HG03108 (cell line): ENCODE data around the gene METTL21C.

Experiments
- ATAC-seq: cut with Tn5 transposase; IDR thresholded peaks from one replicate; pipeline ENCODE4 v1.9.1; 2021; ENCODE audit warnings: moderate library complexity; ENCODE audit not compliant: unreplicated experiment

METTL21C gene

GRCh38 chr13:102697929-102698648 is 3.2 kb upstream of the METTL21C start:
- ATAC-seq, result no peak

DNA sequence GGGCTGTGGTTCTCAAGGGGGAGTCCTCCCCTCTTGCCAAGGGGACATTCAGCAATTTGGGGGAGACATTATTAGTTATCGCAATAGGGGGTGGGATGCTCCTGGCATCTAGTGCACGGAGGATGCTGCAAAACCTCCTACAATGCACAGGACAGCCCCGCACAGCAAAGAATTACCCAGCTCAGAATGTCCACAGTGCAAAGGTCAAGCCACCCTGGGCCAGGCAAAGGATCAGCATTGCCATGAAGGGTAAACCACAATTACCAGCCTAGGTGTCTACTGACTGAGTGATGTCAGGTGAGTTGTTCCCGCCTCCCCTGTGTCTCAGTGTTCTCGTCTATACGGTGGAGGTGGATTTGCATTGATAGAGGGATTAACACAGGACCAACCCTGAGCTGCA is 2.4 kb upstream of the METTL21C start:
- no peak for ATAC-seq

DNA sequence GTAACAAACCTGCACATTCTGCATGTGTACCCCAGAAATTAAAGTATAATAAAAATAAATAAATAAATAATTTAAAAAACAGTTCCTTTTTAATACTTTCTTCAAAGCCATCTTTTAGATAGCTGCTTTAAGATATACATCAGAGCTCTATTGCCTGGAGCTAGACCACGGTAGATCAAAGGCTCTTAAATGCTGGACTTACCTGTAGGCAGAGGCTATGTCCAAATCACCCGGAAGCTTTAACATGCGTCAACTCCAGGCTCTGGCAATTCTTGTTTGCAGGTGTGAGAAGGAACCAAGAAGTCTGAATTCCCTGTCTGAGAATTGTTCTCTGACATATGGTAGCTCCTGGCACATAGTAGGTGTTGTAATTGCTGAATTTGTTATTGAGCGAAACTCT is 1.6 kb upstream of the METTL21C start:
- ATAC-seq, result no peak

- no peak for ATAC-seq
These were observed 1.1 kb downstream of the METTL21C start for GRCh38 chr13:102693776-102694175.

DNA sequence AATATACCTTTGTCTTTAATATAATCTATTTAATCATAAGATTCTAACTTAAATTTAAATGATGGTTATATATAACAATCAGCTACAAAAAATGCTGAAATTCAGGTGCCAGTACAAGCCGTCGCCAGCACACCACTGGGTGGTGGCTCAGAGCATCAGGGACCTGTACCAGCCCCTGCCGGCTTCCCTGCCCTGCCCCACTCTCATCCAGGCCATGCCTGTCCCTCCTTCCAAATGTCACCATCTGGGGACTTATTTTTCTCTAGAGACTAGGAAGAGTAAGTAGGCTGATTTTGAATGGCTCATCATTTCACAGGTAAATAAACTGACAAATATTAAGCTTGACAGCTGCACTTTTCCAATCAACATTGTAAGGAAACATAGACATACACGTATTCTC is 1.6 kb downstream of the METTL21C start:
- no peak for ATAC-seq

DNA sequence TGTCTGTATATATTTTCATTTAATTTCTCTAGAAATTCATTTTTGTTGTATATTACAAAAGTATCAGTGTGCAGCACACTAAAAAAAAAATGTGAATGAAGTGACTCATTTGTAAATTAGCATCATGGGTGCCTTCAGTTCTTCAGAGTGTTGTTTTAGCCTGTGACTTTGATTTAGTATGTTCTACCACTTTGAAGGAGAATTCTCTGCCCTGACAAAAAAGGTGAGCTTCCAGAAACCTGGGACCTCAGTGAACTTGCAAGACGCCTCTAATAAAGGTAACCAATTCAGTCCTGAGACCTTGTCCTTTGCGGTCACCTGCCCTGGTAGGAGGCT is 2.4 kb downstream of the METTL21C start:
- no peak for ATAC-seq

- ATAC-seq, result no peak
These were observed 4.0 kb downstream of the METTL21C start for GRCh38 chr13:102690883-102691282.

GRCh38 chr13:102688306-102688973 is 6.4 kb downstream of the METTL21C start:
- ATAC-seq, result no peak

DNA sequence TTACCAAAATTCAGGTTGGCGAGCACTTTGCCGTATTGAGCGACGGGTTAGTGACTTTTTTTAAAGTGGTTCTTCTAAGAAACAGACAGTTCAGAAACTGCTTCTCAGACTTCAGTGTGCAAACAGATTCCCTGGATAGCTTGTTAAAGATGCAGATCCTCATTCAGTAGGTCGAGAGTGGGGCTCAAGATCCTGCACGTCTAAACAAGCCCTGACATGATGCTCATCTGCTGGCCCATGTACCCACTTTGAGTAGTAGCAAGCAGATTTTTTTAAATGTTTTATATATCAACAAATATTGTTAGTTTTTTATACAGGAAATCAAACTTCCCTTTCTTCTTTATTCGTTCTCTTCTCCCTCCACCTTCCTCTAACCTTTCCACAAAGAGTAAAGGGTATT is 7.3 kb downstream of the METTL21C start:
- no peak for ATAC-seq

GRCh38 chr13:102686024-102686423 is 8.8 kb downstream of the METTL21C start:
- no peak for ATAC-seq

GRCh38 chr13:102683637-102684036 is 11.2 kb downstream of the METTL21C start:
- no peak for ATAC-seq

DNA sequence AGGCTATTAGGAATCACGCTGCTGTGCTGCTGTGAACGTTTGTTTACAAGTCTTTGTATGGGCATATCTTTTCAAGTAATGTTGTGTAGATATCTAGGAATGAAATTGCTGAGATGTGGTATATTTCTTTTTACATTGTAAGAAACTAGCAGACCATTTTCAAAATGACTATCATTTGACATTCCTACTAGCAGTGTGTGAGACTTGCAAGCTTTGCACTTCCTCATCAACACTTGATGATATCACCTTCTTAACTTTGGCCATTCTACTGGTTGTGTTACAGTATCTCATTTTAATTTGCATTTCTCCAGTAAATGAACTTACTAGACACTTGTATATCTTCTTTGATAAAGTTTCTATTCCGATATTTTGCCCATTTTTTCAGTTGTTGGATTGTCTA is 12.1 kb downstream of the METTL21C start:
- no peak for ATAC-seq

GRCh38 chr13:102682211-102682610 is 12.6 kb downstream of the METTL21C start:
- no peak for ATAC-seq

GRCh38 chr13:102680842-102681740 is 13.8 kb downstream of the METTL21C start:
- ATAC-seq, result no peak

- no peak for ATAC-seq
These were observed 14.6 kb downstream of the METTL21C start for GRCh38 chr13:102680133-102680717.

- ATAC-seq, result no peak
These were observed 15.3 kb downstream of the METTL21C start for GRCh38 chr13:102679449-102680132.

GRCh38 chr13:102678339-102679107 is 16.3 kb downstream of the METTL21C start:
- no peak for ATAC-seq

- no peak for ATAC-seq
These were observed 17.7 kb downstream of the METTL21C start for GRCh38 chr13:102677122-102677521.

GRCh38 chr13:102675115-102675514 is 19.7 kb downstream of the METTL21C start:
- ATAC-seq, result no peak

- no peak for ATAC-seq
These were observed 24.7 kb downstream of the METTL21C start for GRCh38 chr13:102670130-102670529.
